HEK293 (cell line): ENCODE results near the gene MSH5.

Source experiments
- CTCF ChIA-PET: fragments of 350-600 bp; formaldehyde crosslinking; extraction: SDS; loops from one replicate; lab custom pipeline; 2021; ENCODE audit warnings: antibody characterized with exemption; lab: Yijun Ruan, JAX
- POLR2A ChIA-PET: fragments of 300-600 bp; formaldehyde crosslinking; extraction: SDS; loops from one replicate; lab custom pipeline; 2020; ENCODE audit warnings: antibody characterized with exemption, inconsistent platforms; lab: Yijun Ruan, JAX
- H3K27ac ChIP-seq: fragments of 200-500 bp; sonication (Bioruptor generic); 2 replicates; pipeline ENCODE4 v1.5.1; 2014; ENCODE audit warnings: low read depth, low read length, control low read depth, inconsistent platforms; ENCODE audit errors: extremely low read depth
- H3K36me3 ChIP-seq, 2 experiments: fragments of 200-500 bp in 1 of 2; sonication (Bioruptor generic) in 1 of 2; 1 replicate in 1 of 2; 2 replicates in 1 of 2; pipeline ENCODE4 v1.5.1; 2014 to 2017; ENCODE audit warnings: inconsistent platforms in 2 of 2, low read length in 2 of 2; ENCODE audit not compliant: control insufficient read depth in 2 of 2, insufficient read depth in 1 of 2
- H3K4me1 ChIP-seq: fragments of 200-500 bp; sonication (Bioruptor generic); 2 replicates; pipeline ENCODE4 v1.5.1; 2014; ENCODE audit warnings: mild to moderate bottlenecking, low read length, inconsistent platforms; ENCODE audit not compliant: control insufficient read depth, insufficient read depth
- H3K4me3 ChIP-seq: 2 replicates; pipeline ENCODE4 v1.5.1; 2011; ENCODE audit warnings: low read depth, mild to moderate bottlenecking, control low read depth, low read length, moderate library complexity
- H3K9me3 ChIP-seq: fragments of 200-500 bp; sonication (Bioruptor generic); 2 replicates; pipeline ENCODE4 v1.5.1; 2014; ENCODE audit warnings: low read depth, low read length, inconsistent platforms; ENCODE audit not compliant: control insufficient read depth, insufficient read depth
- BCL11B ChIP-seq: fragments of 450-650 bp; formaldehyde crosslinking; IDR thresholded peaks from 2 replicates; pipeline ENCODE4 v1.5.1; 2016; ENCODE audit warnings: low read depth, missing biosample characterization, missing genetic modification characterization
- EGR2 ChIP-seq: fragments of 450-650 bp; formaldehyde crosslinking; IDR thresholded peaks from 2 replicates; pipeline ENCODE4 v1.5.1; 2016; ENCODE audit warnings: low read depth, missing biosample characterization, missing genetic modification characterization
- HOXC10 ChIP-seq: sonication (generic); formaldehyde crosslinking; IDR thresholded peaks from 2 replicates; pipeline ENCODE4 v1.8.1; 2023; ENCODE audit warnings: mild to moderate bottlenecking, missing genetic modification reagents
- HOXD13 ChIP-seq: sonication (generic); formaldehyde crosslinking; IDR thresholded peaks from 2 replicates; pipeline ENCODE4 v1.8.0; 2022; ENCODE audit warnings: missing genetic modification reagents, borderline replicate concordance
- SCRT2 ChIP-seq: fragments of 450-650 bp; formaldehyde crosslinking; IDR thresholded peaks from 2 replicates; pipeline ENCODE4 v1.5.1; 2016; ENCODE audit warnings: missing biosample characterization, missing genetic modification characterization
- ZBTB20 ChIP-seq: fragments of 450-650 bp; formaldehyde crosslinking; IDR thresholded peaks from 2 replicates; pipeline ENCODE4 v1.5.1; 2016; ENCODE audit warnings: missing biosample characterization, missing genetic modification characterization
- ZNF132 ChIP-seq: fragments of 450-650 bp; formaldehyde crosslinking; IDR thresholded peaks from 2 replicates; pipeline ENCODE4 v1.5.1; 2017; ENCODE audit warnings: missing biosample characterization, missing genetic modification characterization, borderline replicate concordance
- ZNF211 ChIP-seq: fragments of 450-650 bp; formaldehyde crosslinking; IDR thresholded peaks from 2 replicates; pipeline ENCODE4 v1.5.1; 2016; ENCODE audit warnings: low read depth, missing biosample characterization, missing genetic modification characterization
- ZNF274 ChIP-seq, 2 experiments: fragments of 200-500 bp in 1 of 2; fragments of 450-650 bp in 1 of 2; sonication (Bioruptor generic) in 1 of 2; formaldehyde crosslinking in 1 of 2; IDR thresholded peaks; 2 replicates each; pipeline versions ENCODE4 v1.5.1 to v1.6.1; 2014 to 2016; ENCODE audit warnings: borderline replicate concordance in 1 of 2, inconsistent platforms in 1 of 2, low read length in 1 of 2, missing biosample characterization in 1 of 2, missing genetic modification characterization in 1 of 2
- ZNF292 ChIP-seq: fragments of 450-650 bp; formaldehyde crosslinking; IDR thresholded peaks from 2 replicates; pipeline ENCODE4 v1.5.1; 2016; ENCODE audit warnings: low read depth, missing biosample characterization, missing genetic modification characterization, borderline replicate concordance
- ZNF366 ChIP-seq: fragments of 450-650 bp; formaldehyde crosslinking; conservative IDR thresholded peaks from 2 replicates; pipeline ENCODE4 v1.5.1; 2016; ENCODE audit warnings: missing biosample characterization, missing genetic modification characterization
- ZNF423 ChIP-seq: fragments of 450-650 bp; formaldehyde crosslinking; IDR thresholded peaks from 2 replicates; pipeline ENCODE4 v1.5.1; 2016; ENCODE audit warnings: missing biosample characterization, missing genetic modification characterization
- ZNF600 ChIP-seq: fragments of 450-650 bp; formaldehyde crosslinking; IDR thresholded peaks from 2 replicates; pipeline ENCODE4 v1.5.1; 2016; ENCODE audit warnings: missing biosample characterization, missing genetic modification characterization
- ZNF621 ChIP-seq: fragments of 450-650 bp; formaldehyde crosslinking; IDR thresholded peaks from 2 replicates; pipeline ENCODE4 v1.5.1; 2017; ENCODE audit warnings: missing biosample characterization, missing genetic modification characterization
- ZNF660 ChIP-seq: fragments of 450-650 bp; IDR thresholded peaks from 2 replicates; pipeline ENCODE4 v1.5.1; 2018; ENCODE audit warnings: missing biosample characterization, mild to moderate bottlenecking, missing genetic modification characterization
- ZNF664 ChIP-seq: fragments of 450-650 bp; formaldehyde crosslinking; IDR thresholded peaks from 2 replicates; pipeline ENCODE4 v1.5.1; 2016; ENCODE audit warnings: missing biosample characterization, missing genetic modification characterization
- ZNF747 ChIP-seq: fragments of 450-650 bp; formaldehyde crosslinking; IDR thresholded peaks from 2 replicates; pipeline ENCODE4 v1.5.1; 2016; ENCODE audit warnings: missing biosample characterization, missing genetic modification characterization
- ZSCAN16 ChIP-seq: fragments of 450-650 bp; formaldehyde crosslinking; IDR thresholded peaks from 2 replicates; pipeline ENCODE4 v1.5.1; 2016; ENCODE audit warnings: missing biosample characterization, missing genetic modification characterization
- ZSCAN23 ChIP-seq: fragments of 450-650 bp; formaldehyde crosslinking; IDR thresholded peaks from 2 replicates; pipeline ENCODE4 v1.5.1; 2016; ENCODE audit warnings: missing biosample characterization, missing genetic modification characterization
- TF ChIP-seq, protein P1 (sequence below): fragments of 450-650 bp; formaldehyde crosslinking; IDR thresholded peaks from 2 replicates; pipeline ENCODE4 v1.5.1; 2017; ENCODE audit warnings: missing biosample characterization, missing genetic modification characterization
- TF ChIP-seq, protein P2 (sequence below): fragments of 450-650 bp; formaldehyde crosslinking; IDR thresholded peaks from 2 replicates; pipeline ENCODE4 v1.5.1; 2016; ENCODE audit warnings: missing biosample characterization, missing genetic modification characterization
- TF ChIP-seq, protein P3 (sequence below): fragments of 450-650 bp; formaldehyde crosslinking; IDR thresholded peaks from 2 replicates; pipeline ENCODE4 v1.5.1; 2016; ENCODE audit warnings: missing biosample characterization, missing genetic modification characterization

MSH5 gene

DNA sequence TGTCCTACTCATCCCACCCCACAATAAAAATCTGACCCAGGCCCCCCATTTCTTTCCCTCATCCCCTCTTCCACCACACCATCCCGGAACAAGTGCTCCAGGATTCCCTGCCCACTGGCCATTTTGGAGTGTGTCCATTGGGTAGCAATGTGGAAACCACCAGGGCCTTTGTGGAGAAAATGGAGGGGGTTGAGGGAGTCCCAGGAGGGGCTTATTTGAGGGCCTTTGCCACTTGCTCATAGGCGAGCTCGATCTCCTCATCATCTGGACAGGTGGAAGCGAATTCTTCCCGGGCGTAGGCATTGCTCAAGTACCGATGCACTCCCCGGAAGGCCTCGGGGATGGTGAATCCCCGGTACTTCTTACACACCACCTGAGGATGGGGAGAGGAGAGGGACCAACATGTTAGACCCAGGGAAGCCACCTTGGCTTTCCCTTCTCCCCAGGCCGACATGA is 9.1 kb upstream of the MSH5 start:
- H3K36me3 ChIP-seq, result peaks cover 12 to 63% of the 10 kb centered on the region in 2 experiments; a peak in 2 of 3 replicates
- TF ChIP-seq BCL11B (tag by site-specific recombination) (no peak), ZNF366 (tag by site-specific recombination) (peak; percentile 68; the same call in 1 of the 2 replicates), ZNF600 (0 out of 2 replicates have a peak, but pooled peaks have one; percentile 26), ZNF621 (no peak)
- no peak overlapping the region for H3K4me3 ChIP-seq
- POLR2A ChIA-PET, result interaction anchor here (0.6 to 4.7 kb wide), 25 partner anchors 8 to 1241 kb away, joined by 3 to 54 read pairs (median 6); partner anchors contain the start of genes ABHD16A, APOM, BAG6 and CSNK2B
- CTCF ChIA-PET, result interaction anchor here (0.6 to 3.6 kb wide), 9 partner anchors 9 to 132 kb away, joined by 3 to 28 read pairs (median 9); partner anchors contain the start of genes MSH5, NEU1 and VARS1
- peaks cover 7% of the 10 kb centered on the region for H3K4me1 ChIP-seq
- H3K9me3 ChIP-seq, result no peaks in the 10 kb centered on the region
- H3K27ac ChIP-seq, result no peak overlapping the region; the same call in 1 of the 2 replicates

DNA sequence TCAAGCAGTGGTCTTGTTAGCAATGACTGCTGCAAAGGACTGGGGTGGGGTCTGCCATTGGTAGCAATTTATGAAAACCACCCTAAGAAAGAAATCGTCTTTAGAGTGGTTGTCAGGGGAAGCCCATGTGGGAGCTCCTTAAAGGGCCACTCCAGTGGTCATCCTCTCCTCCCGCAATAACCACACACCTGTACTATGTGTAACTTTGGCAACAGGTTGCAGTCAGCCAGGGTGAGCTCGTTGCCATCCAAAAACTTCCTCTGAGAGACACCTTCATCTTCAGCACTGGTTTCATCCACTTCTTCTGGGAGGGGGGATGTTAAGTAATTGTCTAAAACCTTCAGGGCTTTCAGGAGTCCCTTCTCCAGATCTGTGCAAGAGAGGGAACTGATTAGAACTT is 7.8 kb upstream of the MSH5 start:
- Histone ChIP-seq H3K36me3 (peaks cover 12 to 54% of the 10 kb centered on the region in 2 experiments; a peak in 2 of 3 replicates), H3K9me3 (no peaks in the 10 kb centered on the region), H3K4me3 (no peak overlapping the region), H3K4me1 (peaks cover 12% of the 10 kb centered on the region), H3K27ac (no peak overlapping the region)
- CTCF ChIA-PET, result interaction anchor here (0.8 kb wide), 1 partner anchor 9 kb away, joined by 3 read pairs; the partner anchor contains the start of gene MPIG6B
- POLR2A ChIA-PET, result interaction anchor here (0.6 to 2.3 kb wide), 7 partner anchors 8 to 131 kb away, joined by 3 to 13 read pairs (median 4); partner anchors contain the start of genes C6orf47, HSPA1B, LY6G5C and NEU1
- TF ChIP-seq ZNF132 (tag by site-specific recombination) (no peak), SCRT2 (tag by site-specific recombination) (peak; percentile 78), HOXD13 (CRISPR knock-in tag) (no peak), ZNF621 (no peak), HOXC10 (no peak)
- TF ChIP-seq, protein P1, sequence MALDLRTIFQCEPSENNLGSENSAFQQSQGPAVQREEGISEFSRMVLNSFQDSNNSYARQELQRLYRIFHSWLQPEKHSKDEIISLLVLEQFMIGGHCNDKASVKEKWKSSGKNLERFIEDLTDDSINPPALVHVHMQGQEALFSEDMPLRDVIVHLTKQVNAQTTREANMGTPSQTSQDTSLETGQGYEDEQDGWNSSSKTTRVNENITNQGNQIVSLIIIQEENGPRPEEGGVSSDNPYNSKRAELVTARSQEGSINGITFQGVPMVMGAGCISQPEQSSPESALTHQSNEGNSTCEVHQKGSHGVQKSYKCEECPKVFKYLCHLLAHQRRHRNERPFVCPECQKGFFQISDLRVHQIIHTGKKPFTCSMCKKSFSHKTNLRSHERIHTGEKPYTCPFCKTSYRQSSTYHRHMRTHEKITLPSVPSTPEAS, result no peak

DNA sequence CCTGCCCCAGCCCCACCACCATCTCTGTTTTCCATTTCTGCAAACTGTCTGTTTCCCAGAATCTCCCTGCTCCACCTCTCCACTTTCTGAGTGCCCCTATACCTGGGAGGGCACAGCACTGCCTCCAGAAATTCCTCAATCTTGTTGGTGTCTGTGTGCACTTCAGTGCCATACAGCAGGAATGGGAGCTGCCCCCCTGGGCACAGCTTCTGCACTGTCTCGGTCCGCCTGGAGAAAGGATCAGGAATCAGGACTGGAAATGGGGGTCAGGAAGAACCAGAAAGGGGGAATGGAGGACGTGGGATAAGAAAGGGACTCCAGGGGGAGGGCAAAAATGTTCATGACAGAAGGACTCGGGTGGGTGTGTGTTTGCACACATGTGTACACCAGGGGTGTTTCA is 6.1 kb upstream of the MSH5 start:
- Histone ChIP-seq H3K9me3 (no peaks in the 10 kb centered on the region), H3K4me1 (peaks cover 26% of the 10 kb centered on the region), H3K27ac (no peak overlapping the region; the same call in 1 of the 2 replicates), H3K36me3 (peaks cover 12 to 39% of the 10 kb centered on the region in 2 experiments; a peak in 2 of 3 replicates), H3K4me3 (no peak overlapping the region)
- 0 out of 2 replicates have a peak, but pooled peaks have one; percentile 3 for TF ChIP-seq ZNF292
- TF ChIP-seq ZNF274 (IDR thresholded peaks at IDR 0.05; ENCODE audit: low read length), result no peak
- TF ChIP-seq ZNF274 (tag by site-specific recombination; IDR thresholded peaks at IDR 0.05; ENCODE audit: borderline replicate concordance), result no peak
- ChIA-PET CTCF (interaction anchor here (0.9 to 1.2 kb wide), 2 partner anchors 36 to 129 kb away, joined by 3 to 4 read pairs; no protein-coding TSS in a partner anchor), POLR2A (interaction anchor here (0.8 to 2.3 kb wide), 3 partner anchors 29 to 94 kb away, joined by 3 to 10 read pairs (median 3); partner anchors contain the start of genes HSPA1B and VARS1)

DNA sequence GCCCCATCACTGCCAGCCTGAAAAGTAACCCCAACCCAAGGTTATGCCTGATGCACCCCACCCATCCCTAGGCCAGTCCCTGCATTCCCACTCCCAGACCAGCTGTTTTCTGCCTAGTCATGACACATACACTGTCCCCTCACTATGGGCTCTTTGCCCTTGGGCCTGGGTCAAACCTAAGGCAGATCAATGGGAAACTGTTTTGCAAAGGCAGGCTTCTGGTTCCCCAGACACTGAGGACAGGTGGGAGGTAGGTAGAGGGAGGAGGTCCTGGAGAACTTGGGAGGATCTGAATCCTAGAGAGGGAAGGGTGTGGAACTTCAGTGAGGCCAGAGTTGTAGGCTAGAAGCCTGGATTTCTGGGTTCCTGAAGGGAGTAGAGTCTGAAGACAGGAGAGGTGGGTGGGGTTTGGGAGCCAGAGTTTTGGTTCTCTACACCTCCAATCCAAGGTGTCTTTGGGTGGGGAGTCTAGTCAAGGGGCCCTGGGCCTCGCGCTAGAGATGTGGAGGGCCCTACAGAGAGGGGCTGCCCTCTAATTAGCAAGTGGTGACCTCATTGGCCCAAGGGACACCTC is 5.5 kb upstream of the MSH5 start:
- CTCF ChIA-PET, result interaction anchor here (0.9 to 2.4 kb wide), 5 partner anchors 36 to 130 kb away, joined by 3 to 17 read pairs (median 4); partner anchors contain the start of gene LSM2
- POLR2A ChIA-PET, result interaction anchor here (0.8 to 6.8 kb wide), 11 partner anchors 11 to 128 kb away, joined by 3 to 102 read pairs (median 6); partner anchors contain the start of genes ABHD16A, HSPA1B, LSM2 and MPIG6B
- peak overlapping the region; percentile 64 for H3K4me3 ChIP-seq
- TF ChIP-seq ZNF747 (tag by site-specific recombination) (no peak), ZNF423 (tag by site-specific recombination) (no peak), ZSCAN16 (no peak), ZSCAN23 (tag by site-specific recombination) (0 out of 2 replicates have a peak, but pooled peaks have one; percentile 13), ZNF660 (peak; percentile 83; the same call in 1 of the 2 replicates), ZBTB20 (no peak), ZNF664 (tag by site-specific recombination) (no peak), ZNF211 (tag by site-specific recombination) (no peak), EGR2 (tag by site-specific recombination) (no peak)
- TF ChIP-seq, protein P2, sequence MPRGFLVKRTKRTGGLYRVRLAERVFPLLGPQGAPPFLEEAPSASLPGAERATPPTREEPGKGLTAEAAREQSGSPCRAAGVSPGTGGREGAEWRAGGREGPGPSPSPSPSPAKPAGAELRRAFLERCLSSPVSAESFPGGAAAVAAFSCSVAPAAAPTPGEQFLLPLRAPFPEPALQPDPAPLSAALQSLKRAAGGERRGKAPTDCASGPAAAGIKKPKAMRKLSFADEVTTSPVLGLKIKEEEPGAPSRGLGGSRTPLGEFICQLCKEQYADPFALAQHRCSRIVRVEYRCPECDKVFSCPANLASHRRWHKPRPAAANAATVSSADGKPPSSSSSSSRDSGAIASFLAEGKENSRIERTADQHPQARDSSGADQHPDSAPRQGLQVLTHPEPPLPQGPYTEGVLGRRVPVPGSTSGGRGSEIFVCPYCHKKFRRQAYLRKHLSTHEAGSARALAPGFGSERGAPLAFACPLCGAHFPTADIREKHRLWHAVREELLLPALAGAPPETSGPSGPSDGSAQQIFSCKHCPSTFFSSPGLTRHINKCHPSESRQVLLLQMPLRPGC (tag by site-specific recombination), result 0 out of 2 replicates have a peak, but pooled peaks have one; percentile 33
- TF ChIP-seq, protein P3, sequence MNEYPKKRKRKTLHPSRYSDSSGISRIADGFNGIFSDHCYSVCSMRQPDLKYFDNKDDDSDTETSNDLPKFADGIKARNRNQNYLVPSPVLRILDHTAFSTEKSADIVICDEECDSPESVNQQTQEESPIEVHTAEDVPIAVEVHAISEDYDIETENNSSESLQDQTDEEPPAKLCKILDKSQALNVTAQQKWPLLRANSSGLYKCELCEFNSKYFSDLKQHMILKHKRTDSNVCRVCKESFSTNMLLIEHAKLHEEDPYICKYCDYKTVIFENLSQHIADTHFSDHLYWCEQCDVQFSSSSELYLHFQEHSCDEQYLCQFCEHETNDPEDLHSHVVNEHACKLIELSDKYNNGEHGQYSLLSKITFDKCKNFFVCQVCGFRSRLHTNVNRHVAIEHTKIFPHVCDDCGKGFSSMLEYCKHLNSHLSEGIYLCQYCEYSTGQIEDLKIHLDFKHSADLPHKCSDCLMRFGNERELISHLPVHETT (tag by site-specific recombination), result peak; percentile 58; the same call in 1 of the 2 replicates

More for the DNA sequence above, 5.5 kb upstream of the MSH5 start:
- H3K9me3 ChIP-seq, result no peaks in the 10 kb centered on the region
- peaks cover 30% of the 10 kb centered on the region for H3K4me1 ChIP-seq
- H3K27ac ChIP-seq, result peak overlapping the region; percentile 52
- H3K36me3 ChIP-seq, result peaks cover 12 to 39% of the 10 kb centered on the region in 2 experiments; a peak in 2 of 3 replicates
